OCI-LY7 (cell line): Measurements from ENCODE around the gene ANP32A. TPM values are rescaled to one million over a fixed set of nuclear protein-coding genes. Genes with fewer than 3 reads are reported as not detected.

Source experiments
- BruUV-seq: library from RNA; stranded (reverse); fragments of 400-500 nt; replicated peaks from 2 replicates; lab custom pipeline; 2021; lab: Mats Ljungman, UMichigan
- CTCF ChIA-PET: fragments of 300-600 bp; sonication (Branson Sonifier 250); formaldehyde crosslinking; loops from one replicate; lab custom pipeline; 2022; ENCODE audit warnings: antibody characterized with exemption; ENCODE audit not compliant: unreplicated experiment; lab: Charles Lee
- POLR2A ChIA-PET: fragments of 300-600 bp; sonication (Branson Sonifier 250); formaldehyde crosslinking; loops from one replicate; lab custom pipeline; 2022; ENCODE audit warnings: antibody characterized with exemption; lab: Charles Lee
- DNase-seq: peaks from one replicate; pipeline ENCODE4 v3.0.0-alpha.2; 2015; ENCODE audit warnings: low spot score
- H2AFZ ChIP-seq: fragments of 200-600 bp; sonication (generic), shearing (Covaris generic); 2 replicates; pipeline ENCODE4 v1.6.1; 2014; ENCODE audit warnings: mild to moderate bottlenecking, antibody characterized with exemption, low read length, moderate library complexity
- H3K27ac ChIP-seq: fragments of 200-600 bp; sonication (generic); 2 replicates; pipeline ENCODE4 v1.5.1; 2014; ENCODE audit warnings: mixed run types, low read depth, mild to moderate bottlenecking, moderate library complexity, low read length, inconsistent platforms; ENCODE audit not compliant: poor library complexity, severe bottlenecking
- H3K36me3 ChIP-seq: fragments of 200-600 bp; sonication (generic); 2 replicates; pipeline ENCODE4 v1.6.1; 2014; ENCODE audit warnings: mild to moderate bottlenecking, antibody characterized with exemption, low read length, moderate library complexity, mixed read lengths; ENCODE audit not compliant: insufficient read depth
- H3K4me1 ChIP-seq: fragments of 200-600 bp; sonication (generic); 2 replicates; pipeline ENCODE4 v1.5.1; 2014; ENCODE audit warnings: mild to moderate bottlenecking, low read length; ENCODE audit not compliant: insufficient read depth, poor library complexity, severe bottlenecking
- H3K4me2 ChIP-seq: fragments of 200-600 bp; sonication (generic); 2 replicates; pipeline ENCODE4 v1.6.1; 2014; ENCODE audit warnings: mild to moderate bottlenecking, low read length
- H3K4me3 ChIP-seq: fragments of 200-600 bp; sonication (generic); 2 replicates; pipeline ENCODE4 v1.5.1; 2014; ENCODE audit warnings: mild to moderate bottlenecking, low read depth, low read length; ENCODE audit not compliant: poor library complexity, severe bottlenecking
- H3K79me2 ChIP-seq: fragments of 200-600 bp; sonication (generic); 2 replicates; pipeline ENCODE4 v1.6.1; 2016; ENCODE audit warnings: low read depth, mild to moderate bottlenecking, low read length, moderate library complexity, mixed read lengths; ENCODE audit not compliant: insufficient read depth
- H3K9me2 ChIP-seq: fragments of 200-600 bp; sonication (generic); 2 replicates; pipeline ENCODE4 v1.6.1; 2016; ENCODE audit warnings: mild to moderate bottlenecking, low read length, mixed read lengths; ENCODE audit not compliant: insufficient read depth
- H3K9me3 ChIP-seq: fragments of 200-600 bp; sonication (generic); 2 replicates; pipeline ENCODE4 v1.6.1; 2014; ENCODE audit warnings: mild to moderate bottlenecking, mixed run types, low read length, mixed read lengths
- H4K20me1 ChIP-seq: fragments of 200-600 bp; sonication (generic); 2 replicates; pipeline ENCODE4 v1.6.1; 2014; ENCODE audit warnings: mild to moderate bottlenecking, antibody characterized with exemption, low read length, moderate library complexity, mixed read lengths; ENCODE audit not compliant: insufficient read depth
- CTCF ChIP-seq: fragments of 200-600 bp; sonication (generic); conservative IDR thresholded peaks from 2 replicates; pipeline ENCODE4 v1.5.1; 2014; ENCODE audit warnings: mild to moderate bottlenecking, antibody characterized with exemption, low read length, moderate library complexity, mixed read lengths
- EZH2phosphoT487 ChIP-seq: fragments of 200-600 bp; sonication (generic); IDR thresholded peaks from 2 replicates; pipeline ENCODE4 v1.6.1; 2018; ENCODE audit warnings: low read depth, borderline replicate concordance, mild to moderate bottlenecking, mixed run types, antibody characterized with exemption, low read length, moderate library complexity, mixed read lengths
- intact Hi-C: fragments of 100-400 bp; cut with micrococcal nuclease; formaldehyde crosslinking; loops from one replicate; pipeline ENCODE4 v1.10.0; 2022; ENCODE audit not compliant: unreplicated experiment
- total RNA-seq, 2 experiments: library from RNA; depleted of rRNA in 1 of 2; stranded (reverse); fragments of >200 nt in 1 of 2; shearing (Covaris generic) in 1 of 2; gene quantifications; 2 replicates each; pipeline ENCODE4 v1.2.3, GENCODE V29; 2014 to 2022

Gene ANP32A
- total RNA-seq, 2 experiments from 2014 or later = 232 to 580 TPM

- CTCF ChIA-PET = no interaction called here
These were observed 5.1 kb downstream of the ANP32A start for GRCh38 chr15:68815598-68815997.

GRCh38 chr15:68814596-68814995 lies 6.1 kb downstream of the ANP32A start:
- Histone ChIP-seq H3K4me2 (peak overlapping the region; percentile 93), H3K36me3 (peaks cover 92% of the 10 kb centered on the region), H3K27ac (no peak overlapping the region), H3K9me2 (no peaks in the 10 kb centered on the region), H3K4me1 (peaks cover 60% of the 10 kb centered on the region), H4K20me1 (peaks cover 59% of the 10 kb centered on the region), H3K9me3 (no peaks in the 10 kb centered on the region), H2AFZ (no peak overlapping the region), H3K79me2 (peaks cover 100% of the 10 kb centered on the region), H3K4me3 (peak overlapping the region; percentile 95)
- ChIA-PET POLR2A (no interaction called here), CTCF (no interaction called here)
- DNase-seq = no peak
- no peak for TF ChIP-seq EZH2phosphoT487
- no peak for TF ChIP-seq CTCF
- BruUV-seq = no TSS peak
- intact Hi-C loops = loop anchor here (10.0 kb wide), 1 partner anchor 640 kb away; the partner anchor contains the start of gene RPLP1

More at GRCh38 chr15:68815598-68815997, 5.1 kb downstream of the ANP32A start:
- POLR2A ChIA-PET = interaction anchor here (0.6 to 6.0 kb wide), 8 partner anchors 13 to 168 kb away, joined by 3 to 96 read pairs (median 6); no protein-coding TSS in a partner anchor
- Histone ChIP-seq H3K36me3 (peaks cover 92% of the 10 kb centered on the region), H3K4me1 (peaks cover 50% of the 10 kb centered on the region), H3K79me2 (peaks cover 100% of the 10 kb centered on the region), H3K9me2 (no peaks in the 10 kb centered on the region), H3K9me3 (no peaks in the 10 kb centered on the region), H3K27ac (peak overlapping the region; percentile 91), H4K20me1 (peaks cover 50% of the 10 kb centered on the region), H3K4me3 (peak overlapping the region; percentile 95), H2AFZ (no peak overlapping the region), H3K4me2 (peak overlapping the region; percentile 93)
- no peak for TF ChIP-seq EZH2phosphoT487
- TF ChIP-seq CTCF = no peak
- no peak for DNase-seq
- intact Hi-C loops = loop anchor here (5.0 to 10.0 kb wide), 2 partner anchors 33 to 639 kb away; partner anchors contain the start of gene RPLP1
- no TSS peak for BruUV-seq
